HG03066 (cell line): Measurements from ENCODE around the gene CCDC82.

Experiments used
- ATAC-seq: cut with Tn5 transposase; IDR thresholded peaks from one replicate; pipeline ENCODE4 v1.9.1; 2021; ENCODE audit warnings: low read depth; ENCODE audit not compliant: unreplicated experiment

The CCDC82 gene

GRCh38 chr11:96365493-96365892 lies 24.2 kb downstream of the CCDC82 start:
- no peak for ATAC-seq

- ATAC-seq, result no peak
Measured at GRCh38 chr11:96361778-96362177, 27.9 kb downstream of the CCDC82 start.

- ATAC-seq, result no peak
Measured at GRCh38 chr11:96358321-96358720, 31.4 kb downstream of the CCDC82 start.

GRCh38 chr11:96357794-96358193 lies 31.9 kb downstream of the CCDC82 start:
- ATAC-seq, result no peak

- ATAC-seq, result no peak
Measured at GRCh38 chr11:96356848-96357247, 32.9 kb downstream of the CCDC82 start.

GRCh38 chr11:96342961-96343711 lies 46.6 kb downstream of the CCDC82 start, which contains the start of gene MAML2:
Gene MAML2, minus strand, starts transcription at chr11:96343195. Its CDS starts 1,300 bp downstream, at chr11:96341895.
- peak; percentile 76 for ATAC-seq

GRCh38 chr11:96342014-96342960 lies 47.4 kb downstream of the CCDC82 start:
- ATAC-seq, result no peak

- ATAC-seq, result peak; percentile 27
Measured at GRCh38 chr11:96341211-96342013, 48.3 kb downstream of the CCDC82 start.

- ATAC-seq, result no peak
Measured at GRCh38 chr11:96340555-96340885, 49.2 kb downstream of the CCDC82 start.

- no peak for ATAC-seq
Measured at GRCh38 chr11:96339706-96340554, 49.8 kb downstream of the CCDC82 start.

- ATAC-seq, result peak; percentile 32
Measured at GRCh38 chr11:96338910-96339705, 50.6 kb downstream of the CCDC82 start.

GRCh38 chr11:96337541-96338431 lies 51.9 kb downstream of the CCDC82 start:
- ATAC-seq, result peak; percentile 32

GRCh38 chr11:96335388-96335787 lies 54.3 kb downstream of the CCDC82 start:
- no peak for ATAC-seq

- ATAC-seq, result no peak
Measured at GRCh38 chr11:96334219-96334618, 55.5 kb downstream of the CCDC82 start.

- no peak for ATAC-seq
Measured at GRCh38 chr11:96333191-96333719, 56.5 kb downstream of the CCDC82 start.

- no peak for ATAC-seq
Measured at GRCh38 chr11:96332126-96332771, 57.5 kb downstream of the CCDC82 start.

GRCh38 chr11:96331699-96332116 lies 58.0 kb downstream of the CCDC82 start:
- no peak for ATAC-seq
